HUES64 (cell line): ENCODE data around the gene LHFPL2.
A peak's percentile ranks its signal among the peaks of the same experiment; 100 is the strongest.

Experiments used
- H3K27ac ChIP-seq: 2 replicates; pipeline ENCODE4 v1.7.0; 2013; ENCODE audit warnings: low read depth, low read length, inconsistent platforms
- H3K27me3 ChIP-seq: 2 replicates; pipeline ENCODE4 v1.6.1; 2013; ENCODE audit warnings: mild to moderate bottlenecking, low read length; ENCODE audit not compliant: insufficient read depth
- H3K36me3 ChIP-seq: 2 replicates; pipeline ENCODE4 v1.6.1; 2013; ENCODE audit warnings: mild to moderate bottlenecking, low read length; ENCODE audit not compliant: insufficient read depth
- H3K4me1 ChIP-seq: 2 replicates; pipeline ENCODE4 v1.6.1; 2013; ENCODE audit warnings: mild to moderate bottlenecking, low read length, moderate library complexity; ENCODE audit not compliant: insufficient read depth
- H3K4me3 ChIP-seq: 2 replicates; pipeline ENCODE4 v1.5.1; 2013; ENCODE audit warnings: mild to moderate bottlenecking, low read length, moderate library complexity
- H3K9ac ChIP-seq: 2 replicates; pipeline ENCODE4 v1.6.1; 2013; ENCODE audit warnings: mild to moderate bottlenecking, low read depth, low read length
- H3K9me3 ChIP-seq: 2 replicates; pipeline ENCODE4 v1.6.1; 2013; ENCODE audit warnings: low read depth, low read length; ENCODE audit not compliant: insufficient read depth
- WGBS: fragments of 150-250, 120-280 bp; methylation state at CpG from one replicate; pipeline ENCODE4 v1.1.7; 2013; ENCODE audit warnings: missing lambda C conversion rate; 5-methylcytosine and 5-hydroxymethylcytosine counted together

Gene LHFPL2

GRCh38 chr5:78530342-78531096 lies 118.1 kb downstream of the LHFPL2 start:
- Histone ChIP-seq H3K27me3 (no peaks in the 10 kb centered on the region), H3K9ac (no peak overlapping the region), H3K36me3 (no peaks in the 10 kb centered on the region), H3K4me1 (peaks cover 21% of the 10 kb centered on the region), H3K9me3 (no peaks in the 10 kb centered on the region), H3K27ac (no peak overlapping the region), H3K4me3 (no peak overlapping the region)
- WGBS: 64% methylated on average over 2 of the region's 3 CpGs

- 84% methylated on average over 3 of the region's 3 CpGs for WGBS
- no peak overlapping the region for H3K9ac ChIP-seq
These were observed 120.6 kb downstream of the LHFPL2 start for GRCh38 chr5:78527925-78528324.

GRCh38 chr5:78527054-78527859 lies 121.3 kb downstream of the LHFPL2 start:
- H3K36me3 ChIP-seq: no peaks in the 10 kb centered on the region
- peaks cover 12% of the 10 kb centered on the region for H3K4me1 ChIP-seq
- no peaks in the 10 kb centered on the region for H3K9me3 ChIP-seq
- H3K4me3 ChIP-seq: no peak overlapping the region
- no peaks in the 10 kb centered on the region for H3K27me3 ChIP-seq
- no peak overlapping the region for H3K9ac ChIP-seq
- WGBS: 62% methylated on average over 9 of the region's 9 CpGs
- peak overlapping the region; percentile 30; the same call in 1 of the 2 replicates for H3K27ac ChIP-seq

More at GRCh38 chr5:78527925-78528324, 120.6 kb downstream of the LHFPL2 start:
- no peak overlapping the region for H3K4me3 ChIP-seq
- peak overlapping the region; percentile 30; the same call in 1 of the 2 replicates for H3K27ac ChIP-seq
- no peaks in the 10 kb centered on the region for H3K27me3 ChIP-seq
- no peaks in the 10 kb centered on the region for H3K36me3 ChIP-seq
- H3K4me1 ChIP-seq: peaks cover 12% of the 10 kb centered on the region
- no peaks in the 10 kb centered on the region for H3K9me3 ChIP-seq

GRCh38 chr5:78526049-78526525 lies 122.5 kb downstream of the LHFPL2 start:
- H3K9me3 ChIP-seq: no peaks in the 10 kb centered on the region
- H3K4me1 ChIP-seq: peaks cover 16% of the 10 kb centered on the region
- H3K36me3 ChIP-seq: no peaks in the 10 kb centered on the region
- no peak overlapping the region for H3K9ac ChIP-seq
- no peak overlapping the region for H3K27ac ChIP-seq
- H3K4me3 ChIP-seq: no peak overlapping the region
- no peaks in the 10 kb centered on the region for H3K27me3 ChIP-seq
- WGBS: 96% methylated on average over 7 of the region's 7 CpGs

GRCh38 chr5:78523314-78524193 lies 125.0 kb downstream of the LHFPL2 start:
- Histone ChIP-seq H3K4me1 (peaks cover 21% of the 10 kb centered on the region), H3K27me3 (no peaks in the 10 kb centered on the region), H3K4me3 (no peak overlapping the region), H3K9me3 (no peaks in the 10 kb centered on the region), H3K9ac (no peak overlapping the region), H3K27ac (no peak overlapping the region), H3K36me3 (no peaks in the 10 kb centered on the region)
- 92% methylated on average over 14 of the region's 15 CpGs for WGBS

GRCh38 chr5:78522476-78523260 lies 125.9 kb downstream of the LHFPL2 start:
- 88% methylated on average over 7 of the region's 9 CpGs for WGBS

GRCh38 chr5:78521455-78521854 lies 127.1 kb downstream of the LHFPL2 start:
- no peaks in the 10 kb centered on the region for H3K27me3 ChIP-seq
- no peak overlapping the region for H3K4me3 ChIP-seq
- no peak overlapping the region for H3K9ac ChIP-seq
- peaks cover 10% of the 10 kb centered on the region for H3K4me1 ChIP-seq
- H3K9me3 ChIP-seq: no peaks in the 10 kb centered on the region
- WGBS: 79% methylated on average over 2 of the region's 2 CpGs
- H3K36me3 ChIP-seq: no peaks in the 10 kb centered on the region
- H3K27ac ChIP-seq: no peak overlapping the region

More at GRCh38 chr5:78522476-78523260, 125.9 kb downstream of the LHFPL2 start:
- Histone ChIP-seq H3K27me3 (no peaks in the 10 kb centered on the region), H3K27ac (no peak overlapping the region), H3K9me3 (no peaks in the 10 kb centered on the region), H3K4me1 (peaks cover 17% of the 10 kb centered on the region), H3K9ac (no peak overlapping the region), H3K4me3 (no peak overlapping the region), H3K36me3 (no peaks in the 10 kb centered on the region)

- WGBS: 91% methylated on average over 9 of the region's 9 CpGs
- no peaks in the 10 kb centered on the region for H3K27me3 ChIP-seq
- no peaks in the 10 kb centered on the region for H3K36me3 ChIP-seq
- H3K27ac ChIP-seq: no peak overlapping the region
- no peak overlapping the region for H3K4me3 ChIP-seq
- H3K9me3 ChIP-seq: no peaks in the 10 kb centered on the region
- no peak overlapping the region for H3K9ac ChIP-seq
- H3K4me1 ChIP-seq: peaks cover 10% of the 10 kb centered on the region
These were observed 129.2 kb downstream of the LHFPL2 start for GRCh38 chr5:78519198-78519941.

- no peaks in the 10 kb centered on the region for H3K27me3 ChIP-seq
- H3K9me3 ChIP-seq: no peaks in the 10 kb centered on the region
- H3K4me3 ChIP-seq: no peak overlapping the region
- 74% methylated on average over 14 of the region's 14 CpGs for WGBS
- H3K9ac ChIP-seq: no peak overlapping the region
- H3K36me3 ChIP-seq: no peaks in the 10 kb centered on the region
- H3K27ac ChIP-seq: no peak overlapping the region
- peaks cover 10% of the 10 kb centered on the region for H3K4me1 ChIP-seq
These were observed 130.0 kb downstream of the LHFPL2 start for GRCh38 chr5:78518365-78519197.
